Peyer's patch (tissue), 4 donors: Measurements from ENCODE around the gene ANKS3. TPM values are rescaled to one million over a fixed set of nuclear protein-coding genes. Genes with fewer than 3 reads are reported as not detected.
A peak's percentile ranks its signal among the peaks of the same experiment; 100 is the strongest.

Experiments used
- DNase-seq, 3 donors: peaks; one replicate each; pipeline ENCODE4 v3.0.0-alpha.2; 2017 to 2019
- H3K27ac ChIP-seq, 4 donors: fragments of 200-600 bp; sonication (generic); one replicate each; pipeline ENCODE4 v1.5.1; 2016 to 2019
- H3K27me3 ChIP-seq, 2 donors: fragments of 200-600 bp; sonication (generic); one replicate each; pipeline ENCODE4 v1.5.1; 2019
- H3K36me3 ChIP-seq, 3 donors: fragments of 200-600 bp; sonication (generic); one replicate each; pipeline ENCODE4 v1.5.1; 2016 to 2019
- H3K4me1 ChIP-seq, 4 donors: fragments of 200-600 bp; sonication (generic); one replicate each; pipeline ENCODE4 v1.5.1; 2016 to 2019
- H3K4me3 ChIP-seq, 4 donors: fragments of 200-600 bp; sonication (generic); 1 replicate in 3 of 4; 2 replicates in 1 of 4; pipeline ENCODE4 v1.5.1; 2016 to 2019; ENCODE audit warnings: mild to moderate bottlenecking in 1 of 4
- H3K9me3 ChIP-seq, 4 donors: fragments of 200-600 bp; sonication (generic); one replicate each; pipeline ENCODE4 v1.5.1; 2016 to 2019; ENCODE audit warnings: mild to moderate bottlenecking in 1 of 4
- POLR2A ChIP-seq, 2 donors: fragments of 450-650 bp; IDR thresholded peaks; one replicate each; pipeline ENCODE4 v1.5.1; 2017; ENCODE audit warnings: antibody characterized with exemption in 2 of 2, mild to moderate bottlenecking in 2 of 2, moderate library complexity in 2 of 2
- total RNA-seq, 4 donors: library from RNA; depleted of rRNA; stranded (reverse); fragments of >200 nt; gene quantifications; one replicate each; pipeline ENCODE4 v1.1.0, GENCODE V29; 2016
- TF ChIP-seq, protein P1 (sequence below), 6 experiments: fragments of 450-650 bp in 4 of 6; fragments of 200-600 bp in 2 of 6; sonication (generic) in 1 of 6; IDR thresholded peaks; one replicate each; pipeline ENCODE4 v1.5.1; 2017 to 2019; ENCODE audit warnings: antibody characterized with exemption in 6 of 6, mild to moderate bottlenecking in 3 of 6, moderate library complexity in 1 of 6

ANKS3 gene
- total RNA-seq, 4 donors from 2014 or later, result 20.8 to 42.9 (median 36.6) TPM

- DNase-seq, result peak in 1 of 3 donors; percentile 47
- no peak overlapping the region for H3K4me3 ChIP-seq
- peaks cover 0 to 66% (median 0%) of the 10 kb centered on the region in 3 donors for H3K36me3 ChIP-seq
- H3K9me3 ChIP-seq, result no peaks in the 10 kb centered on the region
- TF ChIP-seq, protein P1, sequence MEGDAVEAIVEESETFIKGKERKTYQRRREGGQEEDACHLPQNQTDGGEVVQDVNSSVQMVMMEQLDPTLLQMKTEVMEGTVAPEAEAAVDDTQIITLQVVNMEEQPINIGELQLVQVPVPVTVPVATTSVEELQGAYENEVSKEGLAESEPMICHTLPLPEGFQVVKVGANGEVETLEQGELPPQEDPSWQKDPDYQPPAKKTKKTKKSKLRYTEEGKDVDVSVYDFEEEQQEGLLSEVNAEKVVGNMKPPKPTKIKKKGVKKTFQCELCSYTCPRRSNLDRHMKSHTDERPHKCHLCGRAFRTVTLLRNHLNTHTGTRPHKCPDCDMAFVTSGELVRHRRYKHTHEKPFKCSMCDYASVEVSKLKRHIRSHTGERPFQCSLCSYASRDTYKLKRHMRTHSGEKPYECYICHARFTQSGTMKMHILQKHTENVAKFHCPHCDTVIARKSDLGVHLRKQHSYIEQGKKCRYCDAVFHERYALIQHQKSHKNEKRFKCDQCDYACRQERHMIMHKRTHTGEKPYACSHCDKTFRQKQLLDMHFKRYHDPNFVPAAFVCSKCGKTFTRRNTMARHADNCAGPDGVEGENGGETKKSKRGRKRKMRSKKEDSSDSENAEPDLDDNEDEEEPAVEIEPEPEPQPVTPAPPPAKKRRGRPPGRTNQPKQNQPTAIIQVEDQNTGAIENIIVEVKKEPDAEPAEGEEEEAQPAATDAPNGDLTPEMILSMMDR (IDR thresholded peaks at IDR 0.05), result no peak
- no peak for TF ChIP-seq POLR2A (IDR thresholded peaks at IDR 0.05)
- peaks cover 0 to 12% (median 8%) of the 10 kb centered on the region in 4 donors for H3K4me1 ChIP-seq
- H3K27ac ChIP-seq, result no peak overlapping the region
- no peaks in the 10 kb centered on the region for H3K27me3 ChIP-seq
Measured at GRCh38 chr16:4687946-4688673, 46.0 kb downstream of the ANKS3 start.

GRCh38 chr16:4687416-4687815 lies 46.7 kb downstream of the ANKS3 start:
- peaks cover 0 to 73% (median 0%) of the 10 kb centered on the region in 3 donors for H3K36me3 ChIP-seq
- no peak for DNase-seq
- no peak overlapping the region for H3K27ac ChIP-seq
- H3K27me3 ChIP-seq, result no peaks in the 10 kb centered on the region
- H3K9me3 ChIP-seq, result no peaks in the 10 kb centered on the region
- H3K4me1 ChIP-seq, result peaks cover 0 to 5% (median 2%) of the 10 kb centered on the region in 4 donors
- H3K4me3 ChIP-seq, result no peak overlapping the region
- TF ChIP-seq POLR2A (IDR thresholded peaks at IDR 0.05), result no peak
- TF ChIP-seq, protein P1 (IDR thresholded peaks at IDR 0.05), result no peak

DNA sequence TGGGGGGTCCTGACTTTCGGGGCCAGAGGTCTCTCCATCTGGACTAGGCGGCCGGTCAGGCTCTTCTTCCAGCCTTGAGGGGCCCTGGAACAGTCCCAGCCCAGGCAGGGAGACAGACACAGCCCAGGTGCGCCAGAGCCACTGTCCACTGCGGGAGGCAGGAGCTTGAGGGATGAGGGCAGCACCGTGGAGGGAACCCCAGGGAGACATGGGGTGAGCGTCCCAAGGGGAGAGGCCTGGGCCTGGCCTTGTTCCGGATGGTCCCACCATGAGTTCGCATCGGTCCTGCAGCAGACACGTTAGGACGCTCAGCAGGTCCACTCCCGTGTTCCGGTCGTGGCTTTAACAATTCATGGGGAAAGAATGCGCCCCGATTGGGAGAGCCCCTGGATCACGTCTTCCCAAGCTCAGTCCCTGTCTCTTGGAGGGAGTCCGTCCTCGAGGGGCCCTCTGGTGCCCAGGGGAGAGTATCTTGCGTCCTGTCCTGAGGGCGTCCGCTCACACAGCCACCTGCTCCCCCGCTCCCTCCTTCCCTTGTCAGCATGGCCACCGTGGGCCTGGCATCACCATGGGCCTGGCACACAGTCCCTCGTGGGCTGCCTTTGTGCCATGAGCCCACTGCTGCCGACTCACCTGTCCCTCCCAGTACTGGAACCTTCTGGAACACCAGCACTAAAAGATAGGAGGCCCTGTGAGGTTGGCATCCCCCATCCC lies 47.4 kb downstream of the ANKS3 start:
- DNase-seq, result peak in 1 of 3 donors; percentile 45
- H3K4me1 ChIP-seq, result peaks cover 0 to 1% (median 0%) of the 10 kb centered on the region in 4 donors
- peaks cover 0 to 81% (median 0%) of the 10 kb centered on the region in 3 donors for H3K36me3 ChIP-seq
- H3K27ac ChIP-seq, result no peak overlapping the region
- H3K9me3 ChIP-seq, result no peaks in the 10 kb centered on the region
- no peaks in the 10 kb centered on the region for H3K27me3 ChIP-seq
- H3K4me3 ChIP-seq, result no peak overlapping the region
- no peak for TF ChIP-seq POLR2A (IDR thresholded peaks at IDR 0.05)
- TF ChIP-seq, protein P1 (IDR thresholded peaks at IDR 0.05), result no peak

GRCh38 chr16:4685776-4686496 lies 48.1 kb downstream of the ANKS3 start:
- no peaks in the 10 kb centered on the region for H3K9me3 ChIP-seq
- H3K27ac ChIP-seq, result no peak overlapping the region
- H3K27me3 ChIP-seq, result no peaks in the 10 kb centered on the region
- no peak overlapping the region for H3K4me3 ChIP-seq
- peaks cover 0 to 87% (median 0%) of the 10 kb centered on the region in 3 donors for H3K36me3 ChIP-seq
- DNase-seq, result no peak
- TF ChIP-seq, protein P1 (IDR thresholded peaks at IDR 0.05), result no peak
- TF ChIP-seq POLR2A (IDR thresholded peaks at IDR 0.05), result no peak
- H3K4me1 ChIP-seq, result peaks cover 0 to 8% (median 0%) of the 10 kb centered on the region in 4 donors

GRCh38 chr16:4685292-4685691 lies 48.8 kb downstream of the ANKS3 start:
- no peak for TF ChIP-seq POLR2A (IDR thresholded peaks at IDR 0.05)
- TF ChIP-seq, protein P1 (IDR thresholded peaks at IDR 0.05), result no peak
- no peak for DNase-seq
- Histone ChIP-seq H3K27me3 (no peaks in the 10 kb centered on the region), H3K4me1 (peaks cover 0 to 15% (median 0%) of the 10 kb centered on the region in 4 donors), H3K36me3 (peaks cover 0 to 84% (median 0%) of the 10 kb centered on the region in 3 donors), H3K9me3 (no peaks in the 10 kb centered on the region), H3K27ac (no peak overlapping the region), H3K4me3 (no peak overlapping the region)
